Naive B cell (primary cell): Measurements from ENCODE around the gene MED8. TPM values are rescaled to one million over a fixed set of nuclear protein-coding genes. Genes with fewer than 3 reads are reported as not detected.
"Not testable (repeated sequence)": the region's sequence is repeated elsewhere in the genome, so short reads cannot be mapped to it uniquely, and the experiment has no call there.

Experiments used
- ATAC-seq, 2 donors: fragments of 150-1000 bp; cut with Tn5 transposase; 2 replicates each; pipeline ENCODE4 v1.10.0; 2021; ENCODE audit warnings: low read depth in 2 of 2, mild to moderate bottlenecking in 2 of 2, moderate library complexity in 2 of 2
- DNase-seq: peaks from one replicate; pipeline ENCODE4 v3.0.0; 2022
- H3K27ac Mint-ChIP-seq, 6 donors: one replicate each; pipeline ENCODE4 v1.8.0; 2020 to 2022; ENCODE audit warnings: mild to moderate bottlenecking in 6 of 6, mixed read lengths in 6 of 6, moderate library complexity in 5 of 6, inconsistent platforms in 2 of 6
- H3K27me3 Mint-ChIP-seq, 3 donors: one replicate each; pipeline ENCODE4 v1.8.0; 2021 to 2022; ENCODE audit warnings: mixed read lengths in 3 of 3, mild to moderate bottlenecking in 1 of 3
- H3K36me3 Mint-ChIP-seq, 2 donors: one replicate each; pipeline ENCODE4 v1.8.0; 2020 to 2022; ENCODE audit warnings: mixed read lengths in 2 of 2, inconsistent platforms in 1 of 2, mild to moderate bottlenecking in 1 of 2
- H3K4me1 Mint-ChIP-seq, 3 donors: one replicate each; pipeline ENCODE4 v1.8.0; 2020 to 2022; ENCODE audit warnings: mixed read lengths in 3 of 3, inconsistent platforms in 1 of 3, mild to moderate bottlenecking in 1 of 3, moderate library complexity in 1 of 3
- H3K4me3 Mint-ChIP-seq, 8 donors: one replicate each; pipeline ENCODE4 v1.8.0; 2020 to 2022; ENCODE audit warnings: mild to moderate bottlenecking in 8 of 8, mixed read lengths in 8 of 8, moderate library complexity in 8 of 8, inconsistent platforms in 2 of 8
- H3K9me3 Mint-ChIP-seq, 7 donors: one replicate each; pipeline ENCODE4 v1.8.0; 2020 to 2022; ENCODE audit warnings: mixed read lengths in 7 of 7, mild to moderate bottlenecking in 5 of 7, inconsistent platforms in 2 of 7, moderate library complexity in 1 of 7
- polyA plus RNA-seq, 6 donors: library from polyadenylated mRNA; unstranded; fragments of 300-500 nt; fragmentation: Illumina TruSeq; gene quantifications; one replicate each; pipeline ENCODE4 v1.2.3, GENCODE V29; 2021; ENCODE audit warnings: low read depth in 6 of 6

MED8 gene
- polyA plus RNA-seq, 6 donors from 2014 or later: 22.4 to 40.5 (median 33.2) TPM

GRCh38 chr1:43415901-43416300, 26.3 kb upstream of the MED8 start:
- H3K9me3 Mint-ChIP-seq: no peaks in the 10 kb centered on the region
- no peak overlapping the region for H3K27ac Mint-ChIP-seq
- no peak for DNase-seq
- H3K27me3 Mint-ChIP-seq: no peaks in the 10 kb centered on the region
- H3K36me3 Mint-ChIP-seq: peaks cover 8 to 9% of the 10 kb centered on the region in 2 donors
- peaks cover 5 to 6% (median 6%) of the 10 kb centered on the region in 3 donors for H3K4me1 Mint-ChIP-seq
- ATAC-seq: no peak
- H3K4me3 Mint-ChIP-seq: no peak overlapping the region

- H3K9me3 Mint-ChIP-seq: no peaks in the 10 kb centered on the region
- H3K4me1 Mint-ChIP-seq: peaks cover 5 to 6% (median 6%) of the 10 kb centered on the region in 3 donors
- ATAC-seq (peak; percentile 89 to 98), DNase-seq (peak; percentile 74)
- peaks cover 4 to 8% of the 10 kb centered on the region in 2 donors for H3K36me3 Mint-ChIP-seq
- no peak overlapping the region for H3K4me3 Mint-ChIP-seq
- H3K27ac Mint-ChIP-seq: peak overlapping the region in 4 of 6 donors; percentile 21 to 55 (median 27)
- no peaks in the 10 kb centered on the region for H3K27me3 Mint-ChIP-seq
Measured at GRCh38 chr1:43414634-43415223, 25.1 kb upstream of the MED8 start.

GRCh38 chr1:43413426-43413825, 23.8 kb upstream of the MED8 start:
- DNase-seq, H3K9me3 Mint-ChIP-seq, H3K4me3 Mint-ChIP-seq, ATAC-seq, H3K27me3 Mint-ChIP-seq: not testable (repeated sequence)
- H3K36me3 Mint-ChIP-seq: peaks cover 12 to 18% of the 10 kb centered on the region in 2 donors
- H3K4me1 Mint-ChIP-seq: peaks cover 5 to 11% (median 6%) of the 10 kb centered on the region in 3 donors
- H3K27ac Mint-ChIP-seq: peak overlapping the region in 1 of 6 donors; percentile 16

DNA sequence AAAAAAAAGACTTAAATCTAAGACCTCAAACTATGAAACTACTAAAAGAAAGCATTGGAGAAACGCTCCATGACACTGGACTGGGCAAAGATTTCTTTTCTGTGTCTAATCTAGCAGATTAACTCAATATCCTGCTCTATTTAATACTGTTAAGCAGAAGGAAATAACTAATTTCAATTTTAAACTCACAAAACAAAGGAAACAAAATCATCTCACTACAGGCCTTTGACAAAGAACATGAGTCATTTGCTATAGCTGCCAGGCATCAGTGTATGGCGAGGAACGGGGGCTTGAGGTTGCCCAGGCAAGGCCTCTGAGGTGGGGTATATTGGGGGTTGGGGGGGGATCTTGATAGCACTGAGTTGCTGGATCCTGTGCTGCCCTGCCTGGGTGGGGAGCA, 21.0 kb upstream of the MED8 start:
- H3K9me3 Mint-ChIP-seq: no peaks in the 10 kb centered on the region
- ATAC-seq (no peak), DNase-seq (no peak)
- no peak overlapping the region for H3K4me3 Mint-ChIP-seq
- H3K36me3 Mint-ChIP-seq: peaks cover 21 to 35% of the 10 kb centered on the region in 2 donors
- no peak overlapping the region for H3K27ac Mint-ChIP-seq
- H3K4me1 Mint-ChIP-seq: peaks cover 5 to 14% (median 9%) of the 10 kb centered on the region in 3 donors
- H3K27me3 Mint-ChIP-seq: no peaks in the 10 kb centered on the region

DNA sequence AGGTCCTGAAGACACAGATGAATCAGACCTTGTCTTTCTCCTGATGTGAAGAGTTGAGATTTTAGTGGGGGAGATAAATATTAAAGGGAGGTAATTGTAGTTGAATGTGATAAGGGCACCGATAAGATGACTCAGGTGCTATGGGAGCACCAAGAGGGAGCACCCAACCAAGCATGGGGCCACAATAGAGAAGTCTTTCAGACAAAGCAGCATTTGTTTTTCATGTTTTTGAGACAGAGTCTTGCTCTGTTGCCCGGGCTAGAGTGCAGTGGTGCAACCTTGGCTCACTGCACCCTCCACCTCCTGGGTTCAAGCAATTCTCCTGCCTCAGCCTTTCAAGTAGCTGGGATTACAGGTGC, 16.3 kb upstream of the MED8 start:
- peaks cover 4 to 20% (median 17%) of the 10 kb centered on the region in 3 donors for H3K4me1 Mint-ChIP-seq
- H3K4me3 Mint-ChIP-seq: no peak overlapping the region
- DNase-seq: no peak
- ATAC-seq: no peak
- H3K27me3 Mint-ChIP-seq: no peaks in the 10 kb centered on the region
- peaks cover 30 to 44% of the 10 kb centered on the region in 2 donors for H3K36me3 Mint-ChIP-seq
- peak overlapping the region in 1 of 6 donors; percentile 57 for H3K27ac Mint-ChIP-seq
- no peaks in the 10 kb centered on the region for H3K9me3 Mint-ChIP-seq

GRCh38 chr1:43405219-43405875, 15.7 kb upstream of the MED8 start:
- Mint-ChIP-seq H3K27me3 (no peaks in the 10 kb centered on the region), H3K9me3 (no peaks in the 10 kb centered on the region), H3K27ac (peak overlapping the region in 1 of 6 donors; percentile 57), H3K36me3 (peaks cover 30 to 44% of the 10 kb centered on the region in 2 donors), H3K4me1 (peaks cover 4 to 20% (median 17%) of the 10 kb centered on the region in 3 donors), H3K4me3 (no peak overlapping the region)
- DNase-seq: no peak
- ATAC-seq: no peak

DNA sequence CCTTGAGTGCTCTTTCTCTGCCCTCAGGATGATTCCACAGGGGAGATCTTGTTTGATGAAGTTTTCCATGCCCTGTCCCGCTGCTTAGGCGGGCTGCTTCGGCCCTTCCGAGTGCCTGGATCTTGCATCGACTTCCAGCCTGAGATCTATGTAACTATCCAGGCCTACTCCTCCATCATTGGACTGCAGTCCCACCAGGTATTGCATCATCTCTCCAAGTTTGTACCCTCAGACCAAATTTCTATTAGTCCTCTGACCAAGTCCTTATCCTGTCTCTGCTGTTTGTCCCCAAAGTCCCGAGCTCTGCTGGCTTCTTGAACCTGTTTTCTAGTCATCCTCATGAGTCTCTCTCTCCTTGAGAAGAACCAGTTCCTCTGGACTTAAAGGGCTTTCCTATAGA, 14.8 kb upstream of the MED8 start:
- Mint-ChIP-seq H3K4me1 (peaks cover 4 to 20% (median 17%) of the 10 kb centered on the region in 3 donors), H3K36me3 (peaks cover 29 to 42% of the 10 kb centered on the region in 2 donors), H3K4me3 (no peak overlapping the region), H3K9me3 (no peaks in the 10 kb centered on the region), H3K27ac (peak overlapping the region in 2 of 6 donors; percentile 36 to 58), H3K27me3 (no peaks in the 10 kb centered on the region)
- DNase-seq (no peak), ATAC-seq (no peak)

- H3K4me1 Mint-ChIP-seq: peaks cover 4 to 22% (median 17%) of the 10 kb centered on the region in 3 donors
- H3K4me3 Mint-ChIP-seq: no peak overlapping the region
- DNase-seq: no peak
- H3K9me3 Mint-ChIP-seq: no peaks in the 10 kb centered on the region
- no peak for ATAC-seq
- peaks cover 22 to 34% of the 10 kb centered on the region in 2 donors for H3K36me3 Mint-ChIP-seq
- H3K27me3 Mint-ChIP-seq: no peaks in the 10 kb centered on the region
- H3K27ac Mint-ChIP-seq: peak overlapping the region in 3 of 6 donors; percentile 10 to 85 (median 52)
Measured at GRCh38 chr1:43402089-43402865, 12.7 kb upstream of the MED8 start.

- Mint-ChIP-seq H3K27ac (peak overlapping the region in 1 of 6 donors; percentile 76), H3K36me3 (peaks cover 13 to 16% of the 10 kb centered on the region in 2 donors), H3K4me1 (peaks cover 4 to 29% (median 29%) of the 10 kb centered on the region in 3 donors)
- H3K27me3 Mint-ChIP-seq, ATAC-seq, H3K4me3 Mint-ChIP-seq, DNase-seq, H3K9me3 Mint-ChIP-seq: not testable (repeated sequence)
Measured at GRCh38 chr1:43400441-43400840, 10.8 kb upstream of the MED8 start.

- peak overlapping the region in 1 of 6 donors; percentile 51 for H3K27ac Mint-ChIP-seq
- H3K4me1 Mint-ChIP-seq: peaks cover 14 to 38% (median 32%) of the 10 kb centered on the region in 3 donors
- DNase-seq: no peak
- no peak for ATAC-seq
- H3K4me3 Mint-ChIP-seq: no peak overlapping the region
- H3K27me3 Mint-ChIP-seq: no peaks in the 10 kb centered on the region
- peaks cover under 1 to 3% of the 10 kb centered on the region in 2 donors for H3K36me3 Mint-ChIP-seq
- no peaks in the 10 kb centered on the region for H3K9me3 Mint-ChIP-seq
Measured at GRCh38 chr1:43398227-43398626, 8.6 kb upstream of the MED8 start.

GRCh38 chr1:43396059-43396458, 6.5 kb upstream of the MED8 start:
- H3K9me3 Mint-ChIP-seq: no peaks in the 10 kb centered on the region
- no peaks in the 10 kb centered on the region for H3K36me3 Mint-ChIP-seq
- no peak for ATAC-seq
- no peaks in the 10 kb centered on the region for H3K27me3 Mint-ChIP-seq
- DNase-seq: no peak
- peaks cover 19 to 34% (median 26%) of the 10 kb centered on the region in 3 donors for H3K4me1 Mint-ChIP-seq
- no peak overlapping the region for H3K27ac Mint-ChIP-seq
- H3K4me3 Mint-ChIP-seq: no peak overlapping the region

DNA sequence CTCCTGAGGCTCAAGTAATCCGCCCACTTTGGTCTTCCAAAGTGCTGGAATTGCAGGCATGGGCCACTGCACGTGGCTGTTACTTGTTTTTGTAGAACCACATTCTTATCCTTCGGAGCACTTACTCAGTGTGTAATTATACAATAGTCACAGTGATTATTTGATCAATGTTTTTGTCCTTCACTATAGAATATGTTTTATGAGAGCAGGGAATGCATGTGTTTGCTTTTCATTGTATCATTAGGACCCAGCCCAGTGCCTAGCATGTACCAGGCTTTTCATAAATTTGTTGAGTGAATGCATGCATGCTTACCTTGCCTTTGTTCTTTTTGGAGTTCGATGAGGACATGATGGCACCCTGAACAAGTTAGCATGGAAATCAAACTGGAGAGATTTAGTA, 5.9 kb upstream of the MED8 start:
- Mint-ChIP-seq H3K4me1 (peaks cover 24 to 37% (median 29%) of the 10 kb centered on the region in 3 donors), H3K27ac (no peak overlapping the region), H3K4me3 (no peak overlapping the region), H3K9me3 (no peaks in the 10 kb centered on the region), H3K27me3 (no peaks in the 10 kb centered on the region), H3K36me3 (no peaks in the 10 kb centered on the region)
- no peak for DNase-seq
- no peak for ATAC-seq

DNA sequence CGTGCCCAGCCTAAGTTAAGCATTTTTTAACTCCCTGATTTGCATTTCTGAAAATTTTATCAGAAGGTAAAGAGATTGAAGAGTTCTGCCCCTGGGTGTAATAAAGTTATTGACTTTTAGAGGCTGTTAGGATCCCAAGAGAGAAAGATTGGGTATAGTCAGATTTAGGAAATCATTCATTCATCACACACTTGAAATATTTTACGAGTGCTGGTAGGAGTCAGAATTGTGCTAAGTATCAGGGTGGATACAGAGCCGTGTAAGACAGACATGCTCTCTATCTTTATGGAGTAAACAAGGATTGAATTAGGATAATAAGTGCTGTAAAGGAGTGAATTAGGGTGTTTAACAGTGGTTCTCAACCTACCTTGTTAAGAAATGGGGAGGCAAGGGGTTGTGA, 3.1 kb upstream of the MED8 start:
- DNase-seq: no peak
- peaks cover 42 to 60% (median 49%) of the 10 kb centered on the region in 3 donors for H3K4me1 Mint-ChIP-seq
- H3K4me3 Mint-ChIP-seq: peak overlapping the region in 2 of 8 donors; percentile 4 to 62
- no peak for ATAC-seq
- H3K27ac Mint-ChIP-seq: no peak overlapping the region
- no peaks in the 10 kb centered on the region for H3K36me3 Mint-ChIP-seq
- no peaks in the 10 kb centered on the region for H3K27me3 Mint-ChIP-seq
- H3K9me3 Mint-ChIP-seq: no peaks in the 10 kb centered on the region
